NCI-H69 (cell line): Measurements from ENCODE around the gene GTF2I.
"Not testable (repeated sequence)": the region's sequence is repeated elsewhere in the genome, so short reads cannot be mapped to it uniquely, and the experiment has no call there.

ENCODE experiments used
- DNase-seq: peaks from one replicate; lab custom pipeline; 2025; lab: John Stamatoyannopoulos, UW

The GTF2I gene

DNA sequence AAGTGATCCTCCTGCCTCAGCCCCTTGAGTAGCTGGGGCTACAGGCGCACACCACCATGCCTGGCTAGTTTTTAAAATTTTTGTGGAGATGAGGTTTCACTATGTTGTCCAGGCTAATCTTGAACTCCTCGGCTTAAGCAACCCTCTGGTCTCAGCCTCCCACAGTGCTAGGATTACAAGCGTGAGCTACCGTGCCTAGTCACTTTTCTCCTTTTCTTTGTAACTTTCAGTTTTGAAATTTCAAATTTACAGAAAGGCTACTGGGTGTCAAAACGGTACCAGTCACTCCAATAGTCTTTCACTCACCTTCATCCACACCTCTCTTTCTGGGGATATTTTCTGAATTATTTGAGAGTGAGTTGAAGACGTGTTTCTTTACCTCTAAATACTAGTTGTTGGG is 117.6 kb downstream of the GTF2I start:
- not testable (repeated sequence) for DNase-seq

- DNase-seq = not testable (repeated sequence)
Observed at GRCh38 chr7:74779053-74779452, 121.5 kb downstream of the GTF2I start.

DNA sequence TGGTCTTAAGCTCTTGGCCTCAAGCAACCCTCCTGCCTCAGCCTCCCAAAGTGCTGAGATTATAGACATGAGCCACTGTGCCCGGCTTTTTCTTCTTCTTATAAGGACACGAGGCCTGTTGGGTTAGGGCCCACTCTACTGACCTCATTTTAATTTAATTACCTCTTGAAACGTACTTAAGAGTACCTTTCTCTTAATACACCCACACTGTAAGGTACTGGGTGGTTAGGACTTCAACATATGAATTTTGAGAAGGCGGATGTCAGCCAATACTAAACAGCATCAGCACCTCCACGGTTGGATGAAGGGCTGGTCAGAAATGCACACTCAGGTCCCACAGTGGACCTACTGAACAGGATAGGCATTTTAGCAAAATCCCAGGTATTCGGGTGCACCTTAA is 124.2 kb downstream of the GTF2I start:
- DNase-seq = not testable (repeated sequence)

GRCh38 chr7:74783595-74783994 is 126.1 kb downstream of the GTF2I start:
- not testable (repeated sequence) for DNase-seq

DNA sequence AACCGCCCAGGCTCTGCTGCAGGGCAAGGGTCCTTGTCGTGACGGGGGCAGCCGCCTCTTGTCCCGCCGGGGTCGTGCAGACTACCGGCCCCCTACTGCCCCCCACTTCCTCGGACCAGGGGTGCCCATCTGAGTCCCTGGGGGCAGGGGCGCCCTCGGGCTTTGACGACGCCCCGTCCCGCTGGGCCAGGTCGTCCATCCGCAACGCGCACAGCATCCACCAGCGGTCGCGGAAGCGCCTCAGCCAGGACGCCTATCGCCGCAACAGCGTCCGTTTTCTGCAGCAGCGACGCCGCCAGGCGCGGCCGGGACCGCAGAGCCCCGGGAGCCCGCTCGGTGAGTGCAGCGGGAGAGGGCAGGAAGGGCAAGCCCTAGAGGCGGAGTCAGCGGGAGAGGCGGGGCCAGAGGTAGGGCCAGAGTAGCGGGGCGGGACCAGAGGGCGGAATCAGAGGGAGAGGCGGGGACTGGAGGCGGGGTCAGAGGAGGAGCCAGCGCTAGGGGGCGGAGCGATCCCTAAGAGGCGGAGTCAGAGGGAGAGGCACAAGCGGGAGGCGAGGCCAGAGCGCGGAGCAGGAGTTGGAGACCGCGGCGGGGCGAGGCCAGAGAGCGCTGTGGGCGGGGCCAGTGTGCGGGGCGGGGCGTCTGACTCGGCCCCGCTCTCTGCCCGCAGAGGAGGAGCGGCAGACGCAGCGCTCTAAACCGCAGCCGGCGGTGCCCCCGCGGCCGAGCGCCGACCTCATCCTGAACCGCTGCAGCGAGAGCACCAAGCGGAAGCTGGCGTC is 131.0 kb downstream of the GTF2I start:
- peak; percentile 87 for DNase-seq

GRCh38 chr7:74789200-74789736 is 131.8 kb downstream of the GTF2I start:
- DNase-seq = not testable (repeated sequence)

DNA sequence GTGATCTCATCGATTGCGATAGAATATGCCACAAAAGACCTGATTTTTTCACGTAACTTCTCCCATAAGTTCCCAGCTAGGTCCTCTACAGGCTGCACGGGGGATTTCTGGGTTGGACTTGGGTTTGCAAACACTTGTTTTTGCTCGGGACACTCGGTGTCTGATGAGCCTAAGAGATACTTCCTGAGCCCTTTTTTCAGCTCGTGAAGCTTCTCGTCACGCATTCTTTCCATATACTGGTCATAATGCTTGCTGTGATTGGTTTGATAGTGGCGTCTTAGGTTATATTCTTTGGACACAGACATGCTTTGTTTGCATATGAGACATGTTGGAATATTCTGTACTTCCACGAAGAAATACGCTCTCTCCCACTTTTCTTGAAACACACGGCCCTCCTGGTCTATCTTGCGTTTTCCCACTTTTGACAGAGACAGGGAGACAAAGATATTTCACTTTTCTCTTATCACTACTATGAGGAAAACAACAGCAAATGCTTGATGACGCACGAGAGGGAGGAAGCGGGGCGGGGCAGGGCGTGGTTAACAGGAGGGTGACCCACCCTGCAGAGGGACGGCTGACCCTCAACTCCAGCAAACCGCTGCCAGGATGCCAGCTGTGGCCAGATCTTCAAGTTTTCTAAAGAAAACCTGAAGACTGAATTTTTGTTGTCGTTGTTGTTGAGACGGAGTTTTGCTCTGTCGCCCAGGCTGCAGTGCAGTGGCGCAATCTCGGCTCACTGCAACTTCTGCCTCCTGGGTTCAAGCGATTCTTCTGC is 140.5 kb downstream of the GTF2I start:
- not testable (repeated sequence) for DNase-seq

- not testable (repeated sequence) for DNase-seq
Observed at GRCh38 chr7:74798644-74799043, 141.1 kb downstream of the GTF2I start.
